Ishikawa (cell line): ENCODE results near the gene ADSS2.

ENCODE experiments used
- CEBPB ChIP-seq: IDR thresholded peaks from 2 replicates; pipeline ENCODE4 v1.6.1; 2012
- CREB1 ChIP-seq: IDR thresholded peaks from 2 replicates; pipeline ENCODE4 v1.6.1; 2012; ENCODE audit warnings: low read depth
- EGR1 ChIP-seq: IDR thresholded peaks from 2 replicates; pipeline ENCODE4 v1.6.1; 2012
- EP300 ChIP-seq: IDR thresholded peaks from 2 replicates; pipeline ENCODE4 v1.6.1; 2012; ENCODE audit warnings: borderline replicate concordance
- FOXM1 ChIP-seq: IDR thresholded peaks from 2 replicates; pipeline ENCODE4 v1.6.1; 2012; ENCODE audit warnings: low read depth, borderline replicate concordance
- NFIC ChIP-seq: IDR thresholded peaks from 2 replicates; pipeline ENCODE4 v1.6.1; 2012
- RAD21 ChIP-seq: IDR thresholded peaks from 2 replicates; pipeline ENCODE4 v1.6.1; 2012; ENCODE audit warnings: low read depth
- TAF1 ChIP-seq: IDR thresholded peaks from 2 replicates; pipeline ENCODE4 v1.6.1; 2012; ENCODE audit warnings: low read depth, mild to moderate bottlenecking
- TCF12 ChIP-seq: IDR thresholded peaks from 2 replicates; pipeline ENCODE4 v1.6.1; 2012; ENCODE audit warnings: low read depth
- TEAD4 ChIP-seq: IDR thresholded peaks from 2 replicates; pipeline ENCODE4 v1.6.1; 2012
- YY1 ChIP-seq: IDR thresholded peaks from 2 replicates; pipeline ENCODE4 v1.6.1; 2012; ENCODE audit warnings: low read depth
- ZBTB7A ChIP-seq: IDR thresholded peaks from 2 replicates; pipeline ENCODE4 v1.6.1; 2012; ENCODE audit warnings: low read depth
- TF ChIP-seq, protein P1 (sequence below): IDR thresholded peaks from 2 replicates; pipeline ENCODE4 v1.6.1; 2012
- TF ChIP-seq, protein P2 (sequence below): IDR thresholded peaks from 2 replicates; pipeline ENCODE4 v1.6.1; 2012; ENCODE audit warnings: low read depth, mild to moderate bottlenecking
- TF ChIP-seq, protein P3 (sequence below): IDR thresholded peaks from 2 replicates; pipeline ENCODE4 v1.6.1; 2012

ADSS2 gene

DNA sequence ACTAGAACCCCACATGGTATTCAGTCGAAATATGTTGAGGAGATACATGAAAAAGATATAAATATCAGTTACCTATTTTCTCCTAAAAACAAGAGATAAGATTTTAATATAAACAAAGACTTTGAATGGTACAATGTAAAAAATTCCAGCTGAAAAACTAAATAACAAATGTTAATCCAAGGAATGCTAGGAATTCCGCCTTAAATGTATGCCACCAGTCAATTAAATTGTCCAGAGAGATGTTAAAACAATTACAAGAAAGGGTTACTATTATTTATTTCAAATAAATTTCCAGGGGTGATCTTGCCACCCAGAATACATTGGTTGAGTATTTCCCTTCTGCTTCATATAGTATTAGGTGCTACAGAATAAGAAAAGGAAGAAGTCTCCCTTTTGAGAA lies 4.2 kb downstream of the ADSS2 start:
- no peak for TF ChIP-seq EGR1
- no peak for TF ChIP-seq RAD21
- no peak for TF ChIP-seq FOXM1
- TF ChIP-seq, protein P1, sequence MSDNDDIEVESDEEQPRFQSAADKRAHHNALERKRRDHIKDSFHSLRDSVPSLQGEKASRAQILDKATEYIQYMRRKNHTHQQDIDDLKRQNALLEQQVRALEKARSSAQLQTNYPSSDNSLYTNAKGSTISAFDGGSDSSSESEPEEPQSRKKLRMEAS, result no peak
- TF ChIP-seq ZBTB7A, result no peak
- no peak for TF ChIP-seq CREB1
- TF ChIP-seq TCF12, result no peak
- TF ChIP-seq TAF1, result no peak
- no peak for TF ChIP-seq NFIC
- no peak for TF ChIP-seq TEAD4

DNA sequence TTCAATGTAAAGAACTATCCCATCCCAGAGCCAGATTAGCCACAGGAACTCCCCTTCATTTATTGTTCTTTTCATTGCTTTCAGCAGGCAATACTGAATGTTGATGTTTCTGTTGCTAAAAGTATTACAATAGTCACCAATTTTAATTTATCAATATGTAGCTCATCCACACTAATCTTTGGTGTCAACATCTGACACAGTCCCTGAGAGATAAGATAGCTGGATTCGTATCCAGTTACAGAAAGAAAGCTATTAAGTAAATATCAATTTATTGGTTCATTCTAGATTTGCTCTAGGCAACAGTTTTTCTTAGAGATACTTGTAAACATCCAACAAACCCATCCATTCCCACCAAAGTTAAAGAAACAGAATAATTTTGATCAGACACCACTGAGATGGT lies 4.7 kb downstream of the ADSS2 start:
- TF ChIP-seq TAF1 (no peak), FOXM1 (no peak), CEBPB (no peak), EP300 (no peak), TEAD4 (no peak), RAD21 (no peak), NFIC (no peak), YY1 (no peak), CREB1 (no peak), TCF12 (no peak), ZBTB7A (no peak), EGR1 (no peak)
- TF ChIP-seq, protein P2, sequence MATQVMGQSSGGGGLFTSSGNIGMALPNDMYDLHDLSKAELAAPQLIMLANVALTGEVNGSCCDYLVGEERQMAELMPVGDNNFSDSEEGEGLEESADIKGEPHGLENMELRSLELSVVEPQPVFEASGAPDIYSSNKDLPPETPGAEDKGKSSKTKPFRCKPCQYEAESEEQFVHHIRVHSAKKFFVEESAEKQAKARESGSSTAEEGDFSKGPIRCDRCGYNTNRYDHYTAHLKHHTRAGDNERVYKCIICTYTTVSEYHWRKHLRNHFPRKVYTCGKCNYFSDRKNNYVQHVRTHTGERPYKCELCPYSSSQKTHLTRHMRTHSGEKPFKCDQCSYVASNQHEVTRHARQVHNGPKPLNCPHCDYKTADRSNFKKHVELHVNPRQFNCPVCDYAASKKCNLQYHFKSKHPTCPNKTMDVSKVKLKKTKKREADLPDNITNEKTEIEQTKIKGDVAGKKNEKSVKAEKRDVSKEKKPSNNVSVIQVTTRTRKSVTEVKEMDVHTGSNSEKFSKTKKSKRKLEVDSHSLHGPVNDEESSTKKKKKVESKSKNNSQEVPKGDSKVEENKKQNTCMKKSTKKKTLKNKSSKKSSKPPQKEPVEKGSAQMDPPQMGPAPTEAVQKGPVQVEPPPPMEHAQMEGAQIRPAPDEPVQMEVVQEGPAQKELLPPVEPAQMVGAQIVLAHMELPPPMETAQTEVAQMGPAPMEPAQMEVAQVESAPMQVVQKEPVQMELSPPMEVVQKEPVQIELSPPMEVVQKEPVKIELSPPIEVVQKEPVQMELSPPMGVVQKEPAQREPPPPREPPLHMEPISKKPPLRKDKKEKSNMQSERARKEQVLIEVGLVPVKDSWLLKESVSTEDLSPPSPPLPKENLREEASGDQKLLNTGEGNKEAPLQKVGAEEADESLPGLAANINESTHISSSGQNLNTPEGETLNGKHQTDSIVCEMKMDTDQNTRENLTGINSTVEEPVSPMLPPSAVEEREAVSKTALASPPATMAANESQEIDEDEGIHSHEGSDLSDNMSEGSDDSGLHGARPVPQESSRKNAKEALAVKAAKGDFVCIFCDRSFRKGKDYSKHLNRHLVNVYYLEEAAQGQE, result no peak
- TF ChIP-seq, protein P3, sequence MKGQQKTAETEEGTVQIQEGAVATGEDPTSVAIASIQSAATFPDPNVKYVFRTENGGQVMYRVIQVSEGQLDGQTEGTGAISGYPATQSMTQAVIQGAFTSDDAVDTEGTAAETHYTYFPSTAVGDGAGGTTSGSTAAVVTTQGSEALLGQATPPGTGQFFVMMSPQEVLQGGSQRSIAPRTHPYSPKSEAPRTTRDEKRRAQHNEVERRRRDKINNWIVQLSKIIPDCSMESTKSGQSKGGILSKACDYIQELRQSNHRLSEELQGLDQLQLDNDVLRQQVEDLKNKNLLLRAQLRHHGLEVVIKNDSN, result no peak
- TF ChIP-seq, protein P1, result no peak

DNA sequence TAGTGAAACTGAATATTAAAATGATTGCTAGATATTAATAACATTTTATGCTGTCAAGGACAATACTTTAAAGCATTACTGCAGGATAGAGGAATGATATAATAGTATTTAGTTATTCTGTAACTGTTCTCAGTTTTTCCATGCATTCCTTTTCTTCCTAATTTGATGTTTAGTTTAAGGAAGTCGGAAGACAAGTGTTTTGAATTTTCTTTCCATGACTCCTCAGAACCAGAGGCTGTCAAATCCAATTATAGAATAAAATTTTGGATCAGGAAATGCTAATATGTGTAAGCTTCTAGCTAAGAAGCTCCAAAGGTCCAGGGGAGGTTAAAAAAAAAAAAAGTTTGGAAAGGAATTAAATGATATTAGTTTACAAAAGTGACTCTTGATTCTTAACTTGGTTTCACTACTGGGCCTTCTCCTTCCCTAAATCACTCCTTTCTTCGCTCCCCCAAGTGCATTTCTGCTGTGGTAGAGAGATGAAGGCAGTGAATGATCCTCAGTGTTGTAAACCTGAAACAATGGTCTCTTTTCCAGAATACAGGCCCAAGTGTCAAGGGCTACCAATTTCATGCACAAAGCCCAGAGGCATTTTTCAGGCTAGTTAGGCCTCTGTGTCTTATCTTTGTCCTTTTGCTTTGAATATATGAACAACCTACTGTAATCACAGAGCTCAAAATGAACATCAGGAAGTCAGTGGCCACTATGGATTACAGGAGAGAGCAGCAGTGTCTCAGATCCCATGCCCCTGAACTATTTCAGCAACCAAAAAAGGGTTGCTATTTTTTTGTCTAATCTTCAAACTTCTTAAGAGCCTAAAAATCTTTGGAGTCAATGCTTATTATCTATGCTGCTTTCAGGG lies 6.2 kb downstream of the ADSS2 start:
- TF ChIP-seq, protein P1, result no peak
- TF ChIP-seq FOXM1, result no peak
- no peak for TF ChIP-seq TAF1
- no peak for TF ChIP-seq CEBPB
- no peak for TF ChIP-seq NFIC
- TF ChIP-seq, protein P3, result no peak
- no peak for TF ChIP-seq EP300
- TF ChIP-seq CREB1, result no peak

DNA sequence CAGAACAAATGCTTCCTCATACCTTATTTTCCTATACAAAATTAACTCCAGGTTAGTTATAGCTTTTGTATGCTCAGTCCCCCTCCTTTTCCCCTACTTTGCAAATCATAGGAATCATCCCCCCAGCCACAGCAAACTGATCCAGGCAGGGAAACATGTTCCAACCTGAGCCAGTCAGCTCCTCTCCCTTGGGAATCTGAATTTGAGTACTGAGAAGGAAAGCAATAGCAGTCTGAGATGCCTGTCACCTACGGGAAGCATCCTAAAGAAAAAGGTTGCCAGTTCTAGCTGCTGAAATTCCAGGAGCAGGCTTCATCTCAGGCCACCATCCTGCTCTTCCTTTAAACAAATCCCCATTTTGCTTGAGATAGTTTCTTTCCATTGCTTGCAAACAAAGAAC lies 6.9 kb downstream of the ADSS2 start:
- TF ChIP-seq TCF12, result no peak
- no peak for TF ChIP-seq EGR1
- no peak for TF ChIP-seq ZBTB7A
- no peak for TF ChIP-seq RAD21
- no peak for TF ChIP-seq NFIC
- no peak for TF ChIP-seq EP300
- TF ChIP-seq YY1, result no peak
- TF ChIP-seq, protein P3, result no peak
- TF ChIP-seq, protein P1, result no peak
- TF ChIP-seq, protein P2, result no peak
- TF ChIP-seq CEBPB, result no peak
- no peak for TF ChIP-seq FOXM1
- no peak for TF ChIP-seq TEAD4

DNA sequence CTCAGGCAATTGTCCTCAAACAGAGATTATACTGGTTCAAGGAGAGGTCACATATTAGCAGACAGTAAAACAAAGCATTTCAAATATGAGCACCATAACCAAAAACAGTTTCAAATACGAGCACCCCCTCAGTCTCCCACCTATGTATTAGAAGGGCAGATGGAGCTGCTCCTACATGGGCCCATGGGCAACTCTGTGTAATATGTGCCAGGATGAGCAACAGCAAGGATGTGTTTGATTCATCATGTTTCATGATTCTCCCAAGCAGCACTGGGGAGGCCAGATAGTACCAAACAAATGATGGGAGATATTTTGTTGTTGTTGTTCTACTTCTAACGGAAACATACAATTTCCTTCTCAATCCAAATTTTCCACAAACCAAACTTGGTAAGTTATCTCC lies 8.9 kb downstream of the ADSS2 start:
- TF ChIP-seq, protein P1, result no peak
- no peak for TF ChIP-seq RAD21
- no peak for TF ChIP-seq TAF1
